HG03060 (cell line): ENCODE measurements around the gene PFKL.

Experiments used
- ATAC-seq: cut with Tn5 transposase; IDR thresholded peaks from one replicate; pipeline ENCODE4 v1.9.1; 2021; ENCODE audit warnings: low read depth, moderate number of reproducible peaks; ENCODE audit not compliant: unreplicated experiment

The PFKL gene

DNA sequence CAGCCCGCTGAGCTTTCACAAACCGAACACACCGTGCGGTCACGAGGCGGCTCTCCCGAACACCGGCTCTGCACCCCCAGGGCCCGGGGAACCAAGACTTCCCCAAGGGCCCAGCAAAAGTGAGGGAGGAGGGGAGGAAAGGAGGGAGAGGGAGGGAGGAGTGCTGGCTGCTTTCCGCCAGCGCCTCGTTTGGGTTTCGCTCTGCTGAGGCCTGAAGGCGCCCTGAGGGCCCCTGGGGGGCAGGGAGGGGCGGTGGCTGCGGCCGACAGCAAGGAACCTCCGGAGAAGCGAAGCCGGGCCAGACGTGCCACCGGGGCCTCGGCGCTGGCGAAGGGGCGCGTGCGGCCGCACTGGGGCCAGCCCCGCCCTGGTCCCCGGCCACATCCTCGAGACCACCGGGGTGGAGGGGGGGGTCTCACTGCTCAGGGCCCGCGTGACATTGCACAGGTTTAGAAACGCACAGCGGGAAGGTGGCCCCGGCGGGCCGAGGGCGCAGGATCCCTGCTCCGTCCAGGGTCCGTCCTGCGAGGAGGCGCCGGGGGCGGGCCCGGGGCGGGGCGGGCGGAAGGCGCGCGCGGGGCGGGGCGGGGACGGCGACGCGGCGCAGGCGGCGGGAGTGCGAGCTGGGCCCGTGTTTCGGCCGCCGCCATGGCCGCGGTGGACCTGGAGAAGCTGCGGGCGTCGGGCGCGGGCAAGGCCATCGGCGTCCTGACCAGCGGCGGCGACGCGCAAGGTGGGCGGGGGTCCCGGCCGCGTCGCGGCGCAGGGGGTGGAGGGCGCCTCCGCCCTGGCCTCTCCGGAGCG lies at the start of gene PFKL:
PFKL (plus strand) TSS at position 596 of the 804 bp plus-strand sequence; CDS start at position 649, 53 bp downstream.
- no peak for ATAC-seq

DNA sequence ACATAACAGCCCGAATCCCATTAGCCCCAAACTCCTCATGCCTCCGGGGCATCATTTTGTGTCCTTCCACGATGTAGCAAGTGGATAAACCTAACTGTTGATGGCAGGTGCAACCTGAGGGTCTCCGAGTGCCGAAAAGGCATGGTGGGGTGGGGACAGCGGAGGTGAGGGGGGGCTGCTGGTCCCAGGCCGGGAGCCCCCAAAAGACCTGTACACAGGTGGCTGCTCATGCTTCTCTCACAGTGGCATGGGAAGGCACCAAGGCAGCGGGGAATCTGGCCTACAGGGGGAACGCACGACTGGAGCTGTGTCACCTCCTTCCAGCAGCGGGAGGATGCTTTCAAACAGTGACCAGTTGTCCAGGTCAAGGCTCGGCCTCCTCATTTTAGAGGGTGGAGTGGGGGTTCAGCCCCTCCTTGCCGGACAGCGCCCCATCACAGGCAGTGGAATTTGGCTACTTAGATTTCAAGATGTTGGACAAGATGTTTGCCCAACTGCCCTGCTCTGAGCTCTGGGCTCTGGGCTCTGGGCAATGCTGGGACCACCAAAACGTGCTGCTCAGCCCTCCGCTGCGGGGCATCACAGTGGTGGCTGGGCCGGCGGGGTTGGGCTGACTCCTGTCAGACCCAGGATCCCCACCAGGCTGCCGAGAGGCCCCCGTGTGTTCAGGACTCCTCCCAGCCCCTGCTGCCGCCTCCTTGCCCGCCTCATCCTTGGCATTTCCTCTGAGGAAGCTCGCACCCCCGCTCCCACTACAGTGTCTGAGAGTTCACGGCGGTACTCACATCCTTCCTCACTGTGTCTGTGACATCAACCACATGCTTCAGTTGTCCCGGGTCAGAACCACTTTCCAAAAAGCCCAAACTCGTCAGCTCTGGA lies 45.8 kb upstream of the PFKL start:
- no peak for ATAC-seq

DNA sequence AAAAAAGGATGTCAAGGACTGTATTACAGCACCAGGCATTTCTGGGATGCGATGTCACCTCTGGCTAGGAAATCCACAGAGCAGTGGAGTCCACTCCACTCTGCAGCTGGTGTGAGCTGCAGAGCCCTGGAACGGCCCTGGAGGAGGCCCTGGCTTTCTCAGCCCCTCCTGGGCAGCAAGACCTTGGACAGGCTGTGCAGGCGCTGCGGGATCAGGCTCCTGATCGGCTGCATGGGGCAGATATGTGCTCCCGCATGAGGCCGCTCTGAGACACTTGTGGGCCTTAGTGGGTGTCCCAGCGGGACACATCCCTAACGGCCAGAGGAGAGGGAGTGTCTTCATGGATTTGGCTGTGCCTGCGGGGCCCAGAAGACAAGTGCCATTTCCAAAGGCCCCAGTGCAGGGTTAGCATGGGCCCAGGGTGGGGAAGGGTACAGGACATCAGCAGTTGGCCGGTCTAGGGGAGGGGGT lies 44.3 kb upstream of the PFKL start:
- no peak for ATAC-seq

DNA sequence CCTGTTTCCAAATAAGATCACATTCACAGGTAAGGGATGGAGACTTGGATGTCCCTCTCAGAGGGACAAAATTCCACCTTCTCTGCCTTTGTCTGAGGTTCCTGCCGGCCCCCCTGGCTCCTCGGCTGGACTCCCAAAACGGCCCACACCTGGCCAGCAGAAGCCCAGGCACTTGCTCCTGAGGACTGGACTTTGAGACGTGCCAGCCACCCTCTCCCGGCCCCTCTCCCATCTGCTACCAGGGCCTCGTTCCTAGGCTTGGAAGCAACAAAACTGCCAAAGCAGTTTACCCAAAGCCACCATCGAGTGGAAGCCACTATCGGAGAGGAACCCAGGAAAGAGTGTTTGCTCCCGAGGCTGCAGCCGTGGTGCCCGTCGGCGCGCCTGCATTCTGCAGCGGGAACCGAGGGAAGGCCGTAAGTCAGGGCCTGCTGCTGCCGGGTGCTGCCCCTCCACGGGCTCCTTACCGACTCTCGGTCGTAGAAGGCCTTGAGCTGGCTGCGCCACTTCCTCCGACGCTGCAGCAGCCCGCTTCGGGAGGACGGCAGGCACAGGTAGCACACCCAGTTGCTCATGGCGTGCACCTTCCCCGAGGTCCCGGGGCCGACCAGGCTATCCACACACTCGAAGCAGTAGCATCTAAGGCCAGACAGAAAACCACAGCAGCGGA lies 41.7 kb upstream of the PFKL start:
- ATAC-seq: no peak

DNA sequence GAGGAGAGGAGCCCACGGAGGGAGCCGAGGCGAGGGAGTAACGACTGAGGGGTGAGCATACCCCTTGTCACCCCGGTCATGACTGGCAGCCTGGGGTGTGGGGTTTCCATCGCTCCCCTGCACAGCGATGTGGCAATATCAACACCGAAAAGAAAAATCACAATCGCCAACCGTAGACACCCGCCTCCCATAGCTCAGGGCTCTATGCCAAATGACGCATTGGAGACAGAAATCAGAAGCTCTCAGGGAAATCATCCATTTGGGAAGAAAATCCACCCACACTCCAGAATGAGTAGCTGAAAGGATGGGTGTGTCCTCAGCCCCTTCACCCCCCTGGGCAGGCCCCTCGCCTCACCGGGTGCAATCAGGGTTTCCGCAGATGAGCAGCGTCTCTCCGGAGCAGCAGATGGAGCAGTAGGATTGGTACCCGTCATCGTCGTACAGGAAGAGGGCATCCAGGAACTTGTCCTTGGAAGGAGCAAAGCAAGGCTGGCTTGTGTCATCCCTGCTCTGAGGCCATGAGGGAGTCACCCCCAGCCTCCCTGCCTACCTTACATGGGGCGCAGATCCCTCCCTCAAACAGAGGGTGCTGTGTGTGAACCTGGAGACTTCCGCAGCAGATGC lies 40.7 kb upstream of the PFKL start:
- no peak for ATAC-seq

DNA sequence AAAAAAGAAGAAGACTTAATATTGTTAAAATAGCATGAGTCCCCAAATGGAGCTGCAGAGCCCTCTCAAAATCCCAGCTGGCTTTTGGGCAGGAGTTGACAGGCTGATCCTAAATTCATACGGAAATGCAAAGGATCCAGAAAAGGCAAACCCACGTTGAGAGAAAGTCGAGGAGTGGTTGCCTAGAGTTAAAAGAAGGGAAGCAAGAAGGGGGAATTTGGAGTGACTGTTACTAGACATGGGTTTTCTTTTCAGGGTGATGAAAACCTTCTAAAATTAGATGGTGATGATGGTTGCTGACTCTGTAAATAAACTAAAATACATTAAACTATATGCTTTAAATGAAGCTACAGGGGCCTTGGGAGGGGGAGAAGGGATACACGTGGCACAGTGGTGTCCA lies 39.8 kb upstream of the PFKL start:
- ATAC-seq: no peak

DNA sequence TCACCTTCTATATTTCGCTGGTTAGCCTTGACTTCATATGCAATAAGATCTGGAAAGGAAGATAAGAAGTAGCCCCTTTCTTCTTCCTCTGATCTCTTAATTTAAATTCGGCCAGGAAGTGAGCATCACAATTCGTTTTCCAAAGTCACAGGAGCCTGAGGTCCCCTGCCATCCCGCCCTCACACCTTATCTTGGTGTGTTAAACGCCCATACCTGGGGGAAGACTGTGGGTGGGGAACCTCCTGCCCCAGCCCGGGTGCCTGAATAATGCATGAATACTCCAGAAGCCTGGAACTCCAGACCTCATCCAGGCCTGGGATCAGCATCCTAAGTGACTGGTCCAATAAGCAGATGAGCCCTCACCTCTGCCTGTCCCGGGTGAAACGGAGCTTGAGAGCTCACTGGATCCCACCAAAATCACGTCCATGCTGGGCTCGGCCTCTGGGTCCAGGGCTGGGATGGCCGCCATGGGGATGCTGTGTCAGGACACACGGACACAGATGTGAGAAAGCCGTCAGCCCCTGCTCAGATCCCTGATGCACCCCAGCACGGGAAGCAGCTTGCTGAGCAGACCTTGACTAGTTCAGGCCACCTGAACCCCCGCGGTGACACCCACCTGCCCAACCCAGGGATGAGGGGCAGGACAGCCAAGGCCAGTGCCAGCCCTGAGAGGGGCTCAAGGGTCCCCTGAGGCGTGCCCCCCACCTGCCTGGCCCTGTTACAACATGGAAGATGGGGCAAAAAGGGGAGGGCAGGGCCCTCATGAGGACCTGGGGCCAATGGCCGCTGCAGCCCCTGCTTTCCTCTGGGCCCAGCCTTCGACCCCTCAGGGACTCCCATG lies 38.8 kb upstream of the PFKL start:
- no peak for ATAC-seq

DNA sequence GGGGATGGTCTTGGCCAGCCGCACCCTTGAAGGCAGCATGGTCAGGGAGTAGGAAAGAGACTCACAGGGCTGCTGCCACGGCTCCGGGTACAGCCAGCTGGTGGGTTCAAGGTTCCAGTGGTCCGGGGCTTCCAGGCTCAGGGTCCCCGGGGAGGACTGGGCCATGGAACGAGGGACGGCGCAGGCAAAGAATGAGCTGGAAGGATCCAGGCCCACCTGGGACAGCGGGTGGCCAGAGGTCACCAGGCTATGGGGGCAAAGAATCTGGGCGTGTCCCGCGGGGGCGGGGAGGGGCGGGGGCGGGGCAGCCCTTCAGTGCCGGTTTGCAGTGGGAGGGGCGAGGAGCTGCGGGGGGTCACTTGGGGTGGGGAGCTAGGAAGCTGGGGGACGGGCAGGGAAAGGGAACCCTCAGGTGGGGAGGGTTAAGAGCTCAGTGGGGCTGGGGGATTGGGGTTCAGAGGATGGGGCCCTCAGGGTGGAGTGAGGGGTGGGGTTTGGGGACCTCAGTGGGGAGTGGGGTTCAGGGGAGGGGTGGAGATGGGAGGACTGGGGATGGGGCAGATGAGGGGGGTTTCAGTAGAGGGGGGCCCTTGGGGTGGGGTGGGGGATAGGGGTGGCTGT lies 38.1 kb upstream of the PFKL start, which contains the start of gene DNMT3L:
DNMT3L (minus strand) TSS at position 223 of the 621 bp plus-strand sequence. CDS start 638 bp downstream, outside the sequence.
- no peak for ATAC-seq

DNA sequence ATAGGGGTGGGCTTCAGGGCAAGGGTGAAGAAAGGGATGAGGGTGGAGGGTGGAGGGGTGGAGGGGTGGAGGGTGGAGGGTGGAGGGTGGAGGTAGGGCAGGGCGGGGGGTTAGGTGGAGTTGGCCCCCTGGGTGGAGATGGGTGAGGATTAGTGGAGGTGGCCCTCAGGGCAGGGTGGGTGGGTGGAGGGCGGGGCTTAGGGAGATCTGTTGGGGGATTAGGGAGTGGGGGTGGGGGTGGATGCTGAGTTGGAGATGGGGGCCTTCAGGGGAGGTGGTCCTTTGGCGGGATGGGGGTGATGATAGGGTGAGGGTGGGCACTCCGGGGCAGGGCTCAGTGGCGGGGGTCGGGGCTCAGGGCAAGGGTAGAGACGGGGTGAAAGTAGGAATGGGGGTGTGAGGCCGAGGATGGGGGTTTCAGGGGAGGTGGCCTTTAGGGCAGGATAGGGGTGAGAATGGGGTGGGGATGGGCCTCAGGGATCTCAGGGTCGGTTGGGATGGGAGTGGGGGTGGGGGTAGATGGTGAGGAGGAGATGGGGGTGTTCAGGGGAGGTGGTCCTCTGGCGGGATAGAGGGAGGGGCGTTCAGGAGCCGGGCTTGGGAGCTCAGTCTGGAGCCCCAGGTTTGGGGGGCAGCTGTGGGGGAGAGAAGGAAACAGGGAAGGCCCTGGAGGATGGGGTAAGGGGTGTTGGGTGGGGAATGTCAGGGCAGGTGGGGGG lies 37.4 kb upstream of the PFKL start:
- ATAC-seq: no peak

DNA sequence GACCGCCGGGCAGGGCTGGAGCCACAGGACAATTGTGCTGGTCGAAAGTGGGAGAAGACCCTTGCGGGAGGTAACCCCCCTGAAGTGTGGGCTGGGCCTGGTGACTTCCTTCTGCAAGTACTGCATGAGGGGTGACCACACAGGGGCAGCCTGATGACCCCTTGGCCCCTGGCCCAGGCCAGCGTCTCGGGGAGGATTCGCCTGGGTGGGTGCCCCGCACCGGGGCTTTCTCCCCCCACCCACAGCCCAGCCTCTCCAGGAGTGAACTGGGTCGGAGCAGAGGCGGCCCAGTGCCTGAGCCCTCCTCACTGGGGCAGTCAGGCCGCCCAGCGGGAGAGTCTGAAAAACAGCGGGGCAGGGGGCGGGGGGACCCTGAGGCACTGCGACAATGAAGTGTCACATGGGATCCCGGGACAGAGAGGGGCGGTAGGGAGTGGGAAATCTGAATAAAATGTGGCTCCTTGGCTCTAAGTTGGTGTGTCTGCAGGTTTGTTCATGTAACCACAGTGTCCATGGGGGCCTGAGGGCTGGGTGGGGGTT lies 36.6 kb upstream of the PFKL start:
- no peak for ATAC-seq

DNA sequence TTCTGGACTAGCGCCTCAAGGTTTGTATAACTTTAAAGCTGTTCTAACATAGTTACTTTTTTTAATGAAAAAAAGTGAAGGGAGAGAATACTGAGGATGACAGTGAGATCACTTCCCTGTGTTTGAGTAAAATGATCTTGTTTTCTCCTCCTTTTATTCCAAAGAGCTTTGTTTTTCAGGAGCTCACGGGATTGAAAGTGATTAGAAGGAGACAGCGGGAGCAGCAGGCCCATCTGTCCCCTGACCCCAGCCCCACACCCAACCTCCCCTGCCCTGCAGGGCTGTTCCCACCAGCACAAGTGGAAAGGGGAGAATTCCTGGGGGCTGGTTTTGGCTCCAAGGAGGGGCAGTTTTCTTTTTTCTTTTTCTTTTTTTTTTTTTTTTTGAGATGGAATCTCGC lies 36.1 kb upstream of the PFKL start:
- no peak for ATAC-seq

DNA sequence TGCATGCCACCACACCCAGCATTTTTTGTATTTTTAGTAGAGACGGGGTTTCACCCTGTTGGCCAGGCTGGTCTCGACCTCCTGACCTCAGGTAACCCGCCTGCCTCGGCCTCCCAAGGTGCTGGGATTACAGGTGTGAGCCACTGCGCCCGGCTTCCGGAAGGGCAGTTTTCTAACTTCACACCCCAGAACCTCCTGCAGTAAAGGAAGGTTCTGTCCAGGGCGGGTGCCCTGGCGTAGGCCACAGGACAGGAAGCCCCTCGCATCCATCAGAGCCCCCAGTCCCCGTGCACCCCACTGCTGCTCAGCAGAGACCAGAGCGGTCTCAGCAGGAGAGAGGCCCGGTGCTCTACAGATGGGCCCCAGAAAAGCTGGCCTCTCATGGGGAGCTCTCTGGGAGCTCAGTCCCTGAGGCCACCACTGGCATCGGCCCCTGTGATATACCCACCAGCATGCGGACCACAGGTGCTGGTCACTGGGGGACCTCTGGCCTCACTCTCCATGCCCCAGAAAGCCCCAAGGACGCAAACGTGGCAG lies 34.1 kb upstream of the PFKL start:
- ATAC-seq: no peak

DNA sequence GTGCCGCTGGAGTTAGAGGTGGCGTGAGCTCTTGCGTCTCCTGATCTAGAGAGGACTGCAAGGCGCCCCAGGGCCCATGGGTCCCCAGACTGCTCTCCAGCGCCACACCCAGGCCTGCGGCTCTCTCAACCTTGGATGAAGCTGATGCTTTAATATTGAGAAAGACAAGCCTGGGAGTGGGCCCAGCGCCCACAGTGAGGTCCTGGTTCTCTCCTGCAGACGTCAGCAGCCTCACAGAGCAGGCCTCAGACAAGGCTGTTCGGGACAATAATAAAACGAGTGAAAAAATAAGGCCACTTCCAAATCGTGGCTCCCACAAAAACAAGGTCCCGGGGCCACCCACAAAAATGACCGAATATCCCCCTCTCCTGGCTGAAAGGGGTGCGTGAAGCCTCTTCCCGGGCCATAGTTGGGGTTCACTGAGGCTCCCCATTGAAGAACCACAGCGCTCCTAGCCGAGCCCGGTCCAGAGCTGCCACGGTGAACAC lies 32.2 kb upstream of the PFKL start:
- ATAC-seq: no peak

DNA sequence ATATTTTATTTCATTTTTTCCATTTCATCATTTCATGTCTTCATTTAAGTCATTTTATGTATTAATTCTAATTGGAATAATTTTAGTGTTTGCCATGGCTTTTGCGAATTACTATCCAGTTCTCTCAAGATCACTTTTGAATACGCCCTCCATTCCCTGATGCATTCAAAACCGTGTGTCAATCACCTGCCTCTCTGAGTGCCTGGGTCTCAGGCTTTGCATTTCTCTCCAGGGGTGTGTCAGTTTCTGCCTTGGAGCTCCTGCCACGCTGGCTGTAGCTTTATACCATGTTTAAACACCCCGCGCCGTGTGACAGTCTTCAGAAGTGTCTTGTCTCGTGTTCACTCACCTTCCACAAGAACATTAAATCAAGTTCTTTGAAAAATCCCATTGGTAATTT lies 30.8 kb upstream of the PFKL start:
- no peak for ATAC-seq

DNA sequence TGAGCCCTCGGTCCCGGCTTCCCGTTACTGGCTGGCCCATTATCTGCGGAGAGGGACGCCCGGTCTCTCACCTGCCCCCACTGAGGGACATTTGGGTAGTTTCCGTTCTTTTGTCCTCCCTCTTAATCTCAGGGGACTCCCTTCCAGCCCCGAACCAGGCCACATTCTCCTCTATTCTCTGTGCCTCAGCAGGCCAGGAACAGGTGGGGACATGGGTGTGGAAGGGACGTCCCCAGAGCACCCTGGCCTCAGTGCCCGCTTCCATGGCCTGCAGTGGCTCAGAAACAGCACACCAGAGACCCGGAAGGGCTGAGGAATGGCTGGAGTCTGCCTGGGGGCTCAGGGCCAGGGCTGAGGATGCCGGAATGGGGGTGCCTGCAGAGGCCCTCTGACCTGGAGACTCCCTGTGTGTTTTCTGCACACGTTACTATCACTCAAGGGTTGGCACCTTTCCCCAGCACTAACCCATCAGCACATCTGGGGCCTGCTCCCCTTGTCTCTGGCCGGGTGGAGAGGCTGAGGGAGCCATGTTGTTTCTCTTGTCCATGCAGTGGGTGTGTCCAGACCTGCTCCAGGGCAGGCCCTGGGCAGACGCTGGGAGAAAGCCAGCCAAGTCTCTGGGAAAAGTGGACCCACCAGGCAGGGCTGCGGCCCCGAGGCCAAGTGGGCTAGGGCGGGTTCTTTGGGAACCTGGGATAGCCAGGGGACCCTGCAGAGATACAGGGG lies 28.1 kb upstream of the PFKL start:
- no peak for ATAC-seq

DNA sequence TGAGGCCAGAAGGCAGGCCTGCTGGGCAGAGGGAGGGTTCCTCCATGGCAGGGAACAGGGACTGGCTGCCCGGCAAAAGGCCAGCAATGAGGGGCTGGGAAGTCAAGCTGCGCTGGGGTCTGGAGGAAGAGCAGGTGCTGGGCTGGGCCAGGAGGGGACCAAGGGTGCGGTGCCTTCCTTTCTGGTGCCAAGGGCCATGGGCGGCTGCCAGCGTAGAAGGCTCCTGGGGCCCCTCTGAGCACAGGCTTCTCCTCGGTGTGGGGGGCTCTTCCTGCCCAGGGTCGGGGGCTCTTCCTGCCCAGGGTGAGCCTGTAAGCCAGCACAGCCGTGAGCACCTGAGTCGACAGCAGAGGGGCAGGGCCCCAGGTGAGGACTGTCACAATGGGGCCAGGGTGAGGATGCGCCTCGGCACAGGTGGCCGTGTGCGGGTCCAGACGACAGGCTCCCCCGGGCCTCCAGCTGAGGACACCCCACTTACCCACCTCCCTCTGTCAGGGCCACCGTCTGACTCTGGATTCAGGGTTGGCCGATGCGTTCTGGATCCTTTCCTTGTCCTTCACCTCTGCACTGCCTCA lies 27.5 kb upstream of the PFKL start:
- no peak for ATAC-seq

DNA sequence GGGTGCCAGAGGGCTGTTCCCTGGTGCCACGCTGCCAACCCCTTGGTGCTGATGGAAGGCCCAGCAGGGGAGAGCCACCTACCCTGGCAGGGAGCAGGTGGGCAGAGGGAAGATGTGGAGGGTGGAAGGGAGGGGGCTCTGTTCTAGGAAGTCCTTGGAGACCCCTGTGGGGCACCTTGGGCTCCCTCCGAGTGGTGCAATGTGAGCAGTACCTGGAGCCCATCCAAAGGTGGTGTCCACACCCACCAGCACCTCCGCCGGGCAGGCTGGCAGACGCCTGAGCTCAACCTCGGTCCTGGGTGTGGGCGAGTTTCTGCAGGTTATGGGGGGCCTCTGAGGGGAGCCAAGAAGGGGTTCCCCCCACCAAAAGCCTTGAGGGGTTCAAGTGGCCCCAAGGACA lies 26.8 kb upstream of the PFKL start:
- no peak for ATAC-seq
